ENCODE results near the gene PWP2. TPM values are rescaled to one million over a fixed set of nuclear protein-coding genes. Genes with fewer than 3 reads are reported as not detected.

The PWP2 gene
- total RNA-seq: 2.6 and 3.0 TPM in 2 replicates

GRCh38 chr21:44107026-44107501 lies at the start of gene PWP2:
PWP2 (plus strand) TSS chr21:44107399; CDS start chr21:44107417, 18 bp downstream.

Other genes starting within 250 kb of the PWP2 start
- 38.0 and 41.0 TPM in 2 replicates for gene AGPAT3, start 242.2 kb upstream of the PWP2 start, total RNA-seq
- 22.2 and 22.3 TPM in 2 replicates for gene TRAPPC10, start 95.1 kb upstream of the PWP2 start, total RNA-seq
- gene GATD3, start 26.3 kb downstream of the PWP2 start, total RNA-seq: 16.4 and 26.0 TPM in 2 replicates
- 0.06 and 0.13 TPM in 2 replicates for gene ICOSLG, start 133.5 kb downstream of the PWP2 start, total RNA-seq
- gene DNMT3L, start 154.5 kb downstream of the PWP2 start, total RNA-seq: not detected in 2 replicates
- gene AIRE, start 178.5 kb downstream of the PWP2 start, total RNA-seq: under 0.01 TPM in 1 of 2 replicates, not detected in the other
- 158 and 218 TPM in 2 replicates for gene PFKL, start 192.7 kb downstream of the PWP2 start, total RNA-seq
- 13.4 and 15.6 TPM in 2 replicates for gene CFAP410, start 232.0 kb downstream of the PWP2 start, total RNA-seq
- under 0.01 TPM in 1 of 2 replicates, not detected in the other for gene TRPM2, start 246.2 kb downstream of the PWP2 start, total RNA-seq